Peyer's patch (tissue), 4 donors: Measurements from ENCODE around the gene SIGLEC7. TPM values are rescaled to one million over a fixed set of nuclear protein-coding genes. Genes with fewer than 3 reads are reported as not detected.

Experiments
- DNase-seq, 3 donors: peaks; one replicate each; pipeline ENCODE4 v3.0.0-alpha.2; 2017 to 2019
- H3K27ac ChIP-seq, 4 donors: fragments of 200-600 bp; sonication (generic); one replicate each; pipeline ENCODE4 v1.5.1; 2016 to 2019
- H3K27me3 ChIP-seq, 2 donors: fragments of 200-600 bp; sonication (generic); one replicate each; pipeline ENCODE4 v1.5.1; 2019
- H3K36me3 ChIP-seq, 3 donors: fragments of 200-600 bp; sonication (generic); one replicate each; pipeline ENCODE4 v1.5.1; 2016 to 2019
- H3K4me1 ChIP-seq, 4 donors: fragments of 200-600 bp; sonication (generic); one replicate each; pipeline ENCODE4 v1.5.1; 2016 to 2019
- H3K4me3 ChIP-seq, 4 donors: fragments of 200-600 bp; sonication (generic); 1 replicate in 3 of 4; 2 replicates in 1 of 4; pipeline ENCODE4 v1.5.1; 2016 to 2019; ENCODE audit warnings: mild to moderate bottlenecking in 1 of 4
- H3K9me3 ChIP-seq, 4 donors: fragments of 200-600 bp; sonication (generic); one replicate each; pipeline ENCODE4 v1.5.1; 2016 to 2019; ENCODE audit warnings: mild to moderate bottlenecking in 1 of 4
- POLR2A ChIP-seq, 2 donors: fragments of 450-650 bp; IDR thresholded peaks; one replicate each; pipeline ENCODE4 v1.5.1; 2017; ENCODE audit warnings: antibody characterized with exemption in 2 of 2, mild to moderate bottlenecking in 2 of 2, moderate library complexity in 2 of 2
- total RNA-seq, 4 donors: library from RNA; depleted of rRNA; stranded (reverse); fragments of >200 nt; gene quantifications; one replicate each; pipeline ENCODE4 v1.1.0, GENCODE V29; 2016
- TF ChIP-seq, protein P1 (sequence below), 6 experiments: fragments of 450-650 bp in 4 of 6; fragments of 200-600 bp in 2 of 6; sonication (generic) in 1 of 6; IDR thresholded peaks; one replicate each; pipeline ENCODE4 v1.5.1; 2017 to 2019; ENCODE audit warnings: antibody characterized with exemption in 6 of 6, mild to moderate bottlenecking in 3 of 6, moderate library complexity in 1 of 6

The SIGLEC7 gene
- total RNA-seq, 4 donors from 2014 or later, result not detected

DNA sequence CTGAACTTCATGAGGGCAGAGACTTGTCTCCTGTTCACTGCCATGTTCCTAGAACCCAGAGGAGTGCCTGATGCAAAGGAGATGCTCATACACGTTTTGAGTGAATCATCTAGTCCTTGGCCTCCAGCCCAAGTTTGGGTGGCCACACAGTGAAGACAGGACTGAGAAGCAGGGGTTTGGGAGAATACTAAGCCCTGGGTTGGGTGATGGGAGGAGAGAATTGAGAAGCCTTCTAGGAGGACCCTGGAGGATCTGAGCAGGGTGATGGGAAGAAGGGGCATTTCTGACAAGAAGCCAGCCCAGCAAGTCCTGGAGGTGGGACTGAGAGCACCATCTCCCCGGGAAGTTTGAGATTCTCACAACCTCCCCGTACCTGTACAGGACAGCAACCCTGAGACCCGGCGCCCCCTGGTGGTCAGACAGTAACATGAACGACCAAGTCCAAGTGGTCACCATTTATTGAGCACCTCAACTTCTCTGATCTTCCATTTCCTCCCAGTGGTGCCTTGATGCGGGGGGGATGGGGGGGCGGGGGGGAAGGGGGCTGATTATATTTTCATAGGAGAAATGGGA lies 44.8 kb upstream of the SIGLEC7 start:
- Histone ChIP-seq H3K4me1 (no peaks in the 10 kb centered on the region), H3K9me3 (no peaks in the 10 kb centered on the region), H3K27ac (no peak overlapping the region), H3K27me3 (no peaks in the 10 kb centered on the region), H3K36me3 (peaks cover 0 to 30% (median 0%) of the 10 kb centered on the region in 3 donors), H3K4me3 (no peak overlapping the region)
- peak; percentile 58 to 79 (median 79) for DNase-seq
- TF ChIP-seq, protein P1, sequence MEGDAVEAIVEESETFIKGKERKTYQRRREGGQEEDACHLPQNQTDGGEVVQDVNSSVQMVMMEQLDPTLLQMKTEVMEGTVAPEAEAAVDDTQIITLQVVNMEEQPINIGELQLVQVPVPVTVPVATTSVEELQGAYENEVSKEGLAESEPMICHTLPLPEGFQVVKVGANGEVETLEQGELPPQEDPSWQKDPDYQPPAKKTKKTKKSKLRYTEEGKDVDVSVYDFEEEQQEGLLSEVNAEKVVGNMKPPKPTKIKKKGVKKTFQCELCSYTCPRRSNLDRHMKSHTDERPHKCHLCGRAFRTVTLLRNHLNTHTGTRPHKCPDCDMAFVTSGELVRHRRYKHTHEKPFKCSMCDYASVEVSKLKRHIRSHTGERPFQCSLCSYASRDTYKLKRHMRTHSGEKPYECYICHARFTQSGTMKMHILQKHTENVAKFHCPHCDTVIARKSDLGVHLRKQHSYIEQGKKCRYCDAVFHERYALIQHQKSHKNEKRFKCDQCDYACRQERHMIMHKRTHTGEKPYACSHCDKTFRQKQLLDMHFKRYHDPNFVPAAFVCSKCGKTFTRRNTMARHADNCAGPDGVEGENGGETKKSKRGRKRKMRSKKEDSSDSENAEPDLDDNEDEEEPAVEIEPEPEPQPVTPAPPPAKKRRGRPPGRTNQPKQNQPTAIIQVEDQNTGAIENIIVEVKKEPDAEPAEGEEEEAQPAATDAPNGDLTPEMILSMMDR (IDR thresholded peaks at IDR 0.05), result peak in 5 of 6 experiments; percentile 49 to 69 (median 56)
- TF ChIP-seq POLR2A (IDR thresholded peaks at IDR 0.05), result no peak

DNA sequence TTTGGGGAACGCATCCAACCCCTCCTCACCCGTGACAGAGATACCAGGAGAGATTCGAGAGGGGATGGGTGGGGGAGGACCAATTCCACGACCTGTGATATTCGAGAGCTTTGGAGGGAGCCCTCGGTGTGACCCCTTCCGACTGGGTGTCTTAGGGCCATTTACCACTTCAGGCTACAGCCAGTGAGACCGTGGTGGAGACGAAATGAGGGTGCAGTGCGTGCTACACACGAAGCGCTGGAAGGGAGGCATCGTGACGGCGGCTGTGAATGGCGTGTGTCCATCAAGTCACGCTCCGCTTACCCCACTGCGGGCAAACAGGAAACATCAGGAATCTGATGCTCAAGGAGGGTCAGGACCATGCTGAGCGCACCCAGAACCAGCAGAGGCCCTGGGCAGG lies 44.3 kb upstream of the SIGLEC7 start:
- TF ChIP-seq, protein P1 (IDR thresholded peaks at IDR 0.05), result no peak
- TF ChIP-seq POLR2A (IDR thresholded peaks at IDR 0.05), result no peak
- Histone ChIP-seq H3K36me3 (peaks cover 0 to 35% (median 0%) of the 10 kb centered on the region in 3 donors), H3K27ac (no peak overlapping the region), H3K4me1 (no peaks in the 10 kb centered on the region), H3K4me3 (no peak overlapping the region), H3K9me3 (no peaks in the 10 kb centered on the region), H3K27me3 (no peaks in the 10 kb centered on the region)
- DNase-seq, result peak in 1 of 3 donors; percentile 34

DNA sequence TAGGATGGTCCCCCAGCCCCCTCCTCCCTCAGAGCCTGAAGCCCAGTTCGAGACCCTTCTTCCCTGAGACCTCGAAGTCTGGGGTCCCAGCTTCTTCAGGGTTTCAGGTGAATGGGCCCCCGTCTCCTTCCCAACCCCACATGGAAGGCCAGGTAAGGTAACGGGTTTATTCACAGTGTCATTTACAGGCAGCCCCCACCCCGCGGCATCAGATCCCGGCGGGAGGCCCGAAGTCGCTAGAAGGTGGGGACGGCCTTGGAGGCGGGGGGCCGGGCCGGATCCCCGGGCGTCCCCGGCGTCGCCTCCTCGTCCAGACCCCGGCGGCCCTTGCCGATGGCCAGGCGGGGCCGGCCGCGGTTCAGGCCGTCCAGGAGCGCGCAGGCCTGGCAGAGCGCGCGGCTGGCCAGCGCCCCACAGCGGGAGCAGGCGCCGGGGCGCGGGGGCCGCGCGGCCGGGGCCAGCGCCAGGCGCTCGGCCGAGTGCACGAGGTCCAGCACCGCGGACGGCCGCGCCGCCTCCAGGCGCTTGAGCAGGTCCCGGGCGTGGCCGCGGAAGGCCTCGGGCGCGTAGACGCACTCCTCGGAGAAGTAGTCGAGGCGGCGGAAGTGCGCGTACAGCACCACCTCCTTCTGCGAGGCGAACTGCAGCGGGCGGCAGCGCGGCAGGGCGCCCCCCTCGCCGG lies 43.6 kb upstream of the SIGLEC7 start:
- peak in 1 of 3 donors; percentile 19 for DNase-seq
- peaks cover 0 to 37% (median 0%) of the 10 kb centered on the region in 3 donors for H3K36me3 ChIP-seq
- peak overlapping the region in 2 of 4 donors; percentile 15 to 19 for H3K4me3 ChIP-seq
- no peaks in the 10 kb centered on the region for H3K4me1 ChIP-seq
- H3K27me3 ChIP-seq, result no peaks in the 10 kb centered on the region
- no peak overlapping the region for H3K27ac ChIP-seq
- H3K9me3 ChIP-seq, result no peaks in the 10 kb centered on the region
- TF ChIP-seq, protein P1 (IDR thresholded peaks at IDR 0.05), result no peak
- TF ChIP-seq POLR2A (IDR thresholded peaks at IDR 0.05), result no peak

DNA sequence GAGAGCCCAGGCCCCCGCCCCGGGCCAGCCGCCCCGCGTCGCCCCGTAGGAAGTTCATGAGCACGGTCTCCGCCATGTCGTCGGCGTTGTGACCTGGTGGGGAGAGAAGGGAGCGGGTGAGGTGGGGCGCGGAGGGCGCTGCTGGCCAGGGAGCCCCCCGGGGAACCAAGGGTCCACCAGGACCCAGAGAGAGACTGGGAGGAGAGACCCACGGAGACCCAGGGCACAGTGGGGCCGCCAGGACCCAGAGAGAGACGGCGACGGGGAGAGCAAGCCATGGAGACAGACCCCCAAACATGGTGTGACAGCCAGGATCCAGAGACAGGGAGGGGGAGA lies 43.1 kb upstream of the SIGLEC7 start:
- Histone ChIP-seq H3K4me3 (peak overlapping the region in 2 of 4 donors; percentile 15 to 19), H3K27me3 (no peaks in the 10 kb centered on the region), H3K36me3 (peaks cover 0 to 41% (median 0%) of the 10 kb centered on the region in 3 donors), H3K4me1 (no peaks in the 10 kb centered on the region), H3K27ac (no peak overlapping the region), H3K9me3 (no peaks in the 10 kb centered on the region)
- DNase-seq, result no peak
- no peak for TF ChIP-seq POLR2A (IDR thresholded peaks at IDR 0.05)
- TF ChIP-seq, protein P1 (IDR thresholded peaks at IDR 0.05), result no peak

DNA sequence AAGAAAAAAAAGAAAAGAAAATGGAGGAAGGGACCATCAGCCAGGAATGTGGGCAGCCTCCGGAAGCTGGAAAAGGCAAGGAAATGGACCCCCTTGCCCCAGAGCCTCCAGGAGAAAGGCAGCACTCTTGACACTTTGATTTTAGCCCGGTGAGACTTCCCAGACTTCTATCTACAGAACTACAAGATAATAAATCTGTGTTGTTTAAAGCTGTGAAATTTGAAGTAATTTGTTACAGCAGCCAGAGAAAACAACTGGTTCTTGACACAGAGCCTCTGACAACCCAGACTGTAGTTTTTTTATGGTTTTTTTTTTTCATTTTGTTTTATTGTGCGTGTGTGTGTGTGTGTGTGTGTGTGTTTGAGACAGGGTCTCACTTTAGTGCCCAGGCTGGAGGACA lies 41.5 kb upstream of the SIGLEC7 start:
- H3K27ac ChIP-seq, result no peak overlapping the region
- H3K27me3 ChIP-seq, result no peaks in the 10 kb centered on the region

More for the DNA sequence above, 41.5 kb upstream of the SIGLEC7 start:
- Histone ChIP-seq H3K4me1 (no peaks in the 10 kb centered on the region), H3K9me3 (no peaks in the 10 kb centered on the region), H3K36me3 (peaks cover 0 to 42% (median 0%) of the 10 kb centered on the region in 3 donors), H3K4me3 (no peak overlapping the region)
- TF ChIP-seq POLR2A (IDR thresholded peaks at IDR 0.05), result no peak
- TF ChIP-seq, protein P1 (IDR thresholded peaks at IDR 0.05), result no peak
- no peak for DNase-seq
